T-cell (primary cell): ENCODE data around the gene BMP10. TPM values are rescaled to one million over a fixed set of nuclear protein-coding genes. Genes with fewer than 3 reads are reported as not detected.

Experiments
- ATAC-seq, 4 experiments: fragments of 200-7000 bp in 3 of 4; fragments of 150-1000 bp in 1 of 4; cut with Tn5 transposase; replicated peaks in 1 of 4; 1 replicate in 3 of 4; 2 replicates in 1 of 4; pipeline ENCODE4 v1.10.0; 2021; ENCODE audit warnings: moderate library complexity in 3 of 4, mild to moderate bottlenecking in 2 of 4, moderate number of reproducible peaks in 1 of 4
- CTCF ChIA-PET, 2 donors: fragments of 300-600 bp; sonication (Branson Sonifier 250); formaldehyde crosslinking; loops; one replicate each; lab custom pipeline; 2022; ENCODE audit warnings: antibody characterized with exemption in 2 of 2; lab: Charles Lee
- POLR2A ChIA-PET, 2 donors: fragments of 300-600 bp; sonication (Branson Sonifier 250); formaldehyde crosslinking; loops; one replicate each; lab custom pipeline; 2022; ENCODE audit warnings: antibody characterized with exemption in 2 of 2; lab: Charles Lee
- DNase-seq, 35 experiments: peaks; one replicate each; pipeline versions ENCODE4 v3.0.0 to v3.0.0-alpha.2; 2013 to 2023
- H3K27ac ChIP-seq: one replicate; pipeline ENCODE4 v1.5.1; 2013; ENCODE audit warnings: low read length
- H3K27me3 ChIP-seq, 2 experiments: replicated peaks in 1 of 2; 1 replicate in 1 of 2; 2 replicates in 1 of 2; pipeline versions ENCODE4 v1.6.1 to v1.7.0; 2013; ENCODE audit warnings: low read length in 1 of 2, mixed read lengths in 1 of 2; ENCODE audit not compliant: control insufficient read depth in 2 of 2, insufficient read depth in 2 of 2; ENCODE audit errors: extremely low read depth in 1 of 2
- H3K36me3 ChIP-seq, 2 donors: 1 replicate in 1 of 2; 2 replicates in 1 of 2; pipeline versions ENCODE4 v1.6.1 to v1.7.0; 2013; ENCODE audit warnings: low read length in 1 of 2; ENCODE audit not compliant: control insufficient read depth in 2 of 2, insufficient read depth in 1 of 2; ENCODE audit errors: extremely low read depth in 1 of 2
- H3K4me1 ChIP-seq, 2 experiments: 1 replicate in 1 of 2; 2 replicates in 1 of 2; pipeline versions ENCODE4 v1.6.1 to v1.7.0; 2013; ENCODE audit warnings: low read length in 2 of 2, mixed read lengths in 1 of 2; ENCODE audit not compliant: insufficient read depth in 2 of 2, control insufficient read depth in 1 of 2; ENCODE audit errors: extremely low read depth in 1 of 2
- H3K4me3 ChIP-seq, 2 donors: 1 replicate in 1 of 2; 2 replicates in 1 of 2; pipeline versions ENCODE4 v1.5.1 to v1.7.0; 2013; ENCODE audit warnings: mild to moderate bottlenecking in 2 of 2, low read length in 1 of 2, moderate library complexity in 1 of 2; ENCODE audit not compliant: control insufficient read depth in 1 of 2; ENCODE audit errors: extremely low read depth in 1 of 2
- H3K9me3 ChIP-seq: 2 replicates; pipeline ENCODE4 v1.7.0; 2013
- H3K27ac Mint-ChIP-seq, 2 donors: one replicate each; pipeline ENCODE4 v1.8.0; 2020 to 2021; ENCODE audit warnings: mild to moderate bottlenecking in 2 of 2, mixed read lengths in 2 of 2
- H3K27me3 Mint-ChIP-seq, 2 donors: one replicate each; pipeline ENCODE4 v1.8.0; 2021 to 2022; ENCODE audit warnings: mixed read lengths in 2 of 2
- H3K36me3 Mint-ChIP-seq: one replicate; pipeline ENCODE4 v1.8.0; 2021; ENCODE audit warnings: mixed read lengths
- H3K4me1 Mint-ChIP-seq, 3 donors: one replicate each; pipeline ENCODE4 v1.8.0; 2020 to 2022; ENCODE audit warnings: mixed read lengths in 3 of 3, mild to moderate bottlenecking in 1 of 3
- H3K4me3 Mint-ChIP-seq, 3 donors: one replicate each; pipeline ENCODE4 v1.8.0; 2020 to 2022; ENCODE audit warnings: mild to moderate bottlenecking in 3 of 3, mixed read lengths in 3 of 3, moderate library complexity in 3 of 3
- H3K9me3 Mint-ChIP-seq, 3 donors: one replicate each; pipeline ENCODE4 v1.8.0; 2020 to 2022; ENCODE audit warnings: mixed read lengths in 3 of 3
- WGBS: methylation state at CpG from one replicate; pipeline ENCODE4 v1.1.5; 2013; ENCODE audit warnings: missing lambda C conversion rate; ENCODE audit not compliant: insufficient coverage; 5-methylcytosine and 5-hydroxymethylcytosine counted together
- total RNA-seq, 35 experiments: library from RNA in 6 of 35; stranded (reverse) in 6 of 35; fragments of 120-200 nt in 1 of 35; gene quantifications; one replicate each; pipeline versions ENCODE4 v1.2.1 to v1.2.4 and lab custom pipeline; 2013 to 2026

BMP10 gene
- total RNA-seq, 5 donors from 2014 or later (not counting 1 experiment from before 2014, with no cell fraction given) = not detected

GRCh38 chr2:68913359-68913758 is 42.2 kb upstream of the BMP10 start:
- WGBS = no CpG with 5 or more reads among the region's 3 CpGs
- H3K4me3 Mint-ChIP-seq = no peak overlapping the region
- no peaks in the 10 kb centered on the region for H3K9me3 ChIP-seq
- ChIA-PET POLR2A (interaction anchor here (0.6 to 1.0 kb wide), 2 partner anchors 12 to 447 kb away, joined by 3 read pairs; partner anchors contain the start of gene FBXO48 (in 1 of the 2)), CTCF (interaction anchor here (0.6 to 1.6 kb wide), 5 partner anchors 15 to 450 kb away, joined by 3 read pairs; no protein-coding TSS in a partner anchor)
- no peaks in the 10 kb centered on the region for H3K9me3 Mint-ChIP-seq
- H3K36me3 ChIP-seq = no peaks in the 10 kb centered on the region
- DNase-seq = no peak
- no peaks in the 10 kb centered on the region for H3K36me3 Mint-ChIP-seq
- no peaks in the 10 kb centered on the region for H3K27me3 ChIP-seq
- H3K4me3 ChIP-seq = no peak overlapping the region
- H3K27ac ChIP-seq = no peak overlapping the region
- no peak overlapping the region for H3K27ac Mint-ChIP-seq
- H3K27me3 Mint-ChIP-seq = no peaks in the 10 kb centered on the region
- H3K4me1 ChIP-seq = peaks cover 17 to 49% of the 10 kb centered on the region in 2 experiments
- no peak for ATAC-seq
- H3K4me1 Mint-ChIP-seq = peaks cover 19 to 21% (median 20%) of the 10 kb centered on the region in 3 donors

DNA sequence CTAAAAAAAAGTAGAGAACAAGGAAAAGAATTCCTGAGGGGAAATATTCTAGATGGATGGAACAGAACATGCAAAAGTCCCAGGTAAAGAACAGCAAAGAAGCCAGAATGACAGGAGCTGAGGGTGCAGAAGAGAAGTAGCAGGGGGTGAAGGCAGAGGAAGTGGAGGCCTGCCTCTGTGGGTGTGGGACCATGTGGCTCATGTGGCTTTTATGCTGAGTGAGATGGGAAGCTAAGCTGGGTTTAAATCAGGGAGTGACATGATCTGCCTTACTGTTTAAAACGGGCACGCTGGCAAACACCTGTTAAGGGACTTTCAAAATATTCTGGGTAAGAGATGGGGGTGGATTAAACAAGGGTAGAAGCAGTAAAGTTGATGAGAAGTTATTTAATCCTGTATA is 41.5 kb upstream of the BMP10 start:
- DNase-seq = peak in 27 of 35 experiments; percentile 8 to 60 (median 23)
- no peak overlapping the region for H3K4me3 ChIP-seq
- POLR2A ChIA-PET = interaction anchor here in 1 of 2 donors (1.0 kb wide), 1 partner anchor 446 kb away, joined by 3 read pairs; the partner anchor contains the start of gene FBXO48

DNA sequence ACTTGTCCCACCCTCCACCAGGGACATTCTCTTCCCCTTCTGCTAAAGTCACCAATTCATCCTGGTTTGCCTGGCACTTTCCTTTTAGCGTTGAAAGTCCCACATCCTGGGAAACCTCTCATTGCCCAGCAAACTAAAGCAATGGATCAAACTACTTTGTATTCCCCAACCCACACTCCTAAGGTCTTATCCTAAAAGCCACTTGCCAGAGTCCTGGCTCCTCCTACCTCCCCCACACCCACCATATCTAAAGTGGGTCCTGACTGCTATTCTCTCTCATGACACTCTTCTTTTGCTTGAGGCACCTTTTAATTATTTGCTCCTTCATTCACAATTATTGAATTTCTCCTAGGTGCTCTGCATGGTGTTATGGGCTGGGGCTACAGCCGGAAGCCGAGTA is 40.9 kb upstream of the BMP10 start:
- H3K36me3 Mint-ChIP-seq = no peaks in the 10 kb centered on the region
- CTCF ChIA-PET = interaction anchor here in 1 of 2 donors (0.5 to 1.6 kb wide), 6 partner anchors 160 to 448 kb away, joined by 3 to 4 read pairs (median 3); no protein-coding TSS in a partner anchor
- H3K4me1 Mint-ChIP-seq = peaks cover 30 to 32% (median 31%) of the 10 kb centered on the region in 3 donors
- H3K9me3 Mint-ChIP-seq = no peaks in the 10 kb centered on the region
- Histone ChIP-seq H3K9me3 (no peaks in the 10 kb centered on the region), H3K4me1 (peaks cover 27 to 58% of the 10 kb centered on the region in 2 experiments), H3K36me3 (no peaks in the 10 kb centered on the region), H3K4me3 (no peak overlapping the region), H3K27me3 (no peaks in the 10 kb centered on the region), H3K27ac (no peak overlapping the region)
- no peak overlapping the region for H3K4me3 Mint-ChIP-seq
- H3K27ac Mint-ChIP-seq = no peak overlapping the region
- H3K27me3 Mint-ChIP-seq = no peaks in the 10 kb centered on the region
- no peak for ATAC-seq
- WGBS = 93% methylated on average over 3 of the region's 3 CpGs
- DNase-seq = no peak
- POLR2A ChIA-PET = interaction anchor here in 1 of 2 donors (1.0 kb wide), 1 partner anchor 445 kb away, joined by 3 read pairs; the partner anchor contains the start of gene FBXO48

More for the DNA sequence above, 41.5 kb upstream of the BMP10 start:
- peak in 2 of 4 experiments; percentile 19 to 29 for ATAC-seq
- Histone ChIP-seq H3K27ac (peak overlapping the region; percentile 11), H3K36me3 (no peaks in the 10 kb centered on the region), H3K27me3 (no peaks in the 10 kb centered on the region), H3K4me1 (peaks cover 23 to 55% of the 10 kb centered on the region in 2 experiments), H3K9me3 (no peaks in the 10 kb centered on the region)
- Mint-ChIP-seq H3K4me3 (no peak overlapping the region), H3K27me3 (no peaks in the 10 kb centered on the region), H3K27ac (no peak overlapping the region), H3K36me3 (no peaks in the 10 kb centered on the region), H3K9me3 (no peaks in the 10 kb centered on the region), H3K4me1 (peaks cover 26 to 27% (median 26%) of the 10 kb centered on the region in 3 donors)
- no CpG with 5 or more reads among the region's 2 CpGs for WGBS
- CTCF ChIA-PET = interaction anchor here in 1 of 2 donors (0.5 to 1.6 kb wide), 6 partner anchors 161 to 449 kb away, joined by 3 to 4 read pairs (median 3); no protein-coding TSS in a partner anchor

DNA sequence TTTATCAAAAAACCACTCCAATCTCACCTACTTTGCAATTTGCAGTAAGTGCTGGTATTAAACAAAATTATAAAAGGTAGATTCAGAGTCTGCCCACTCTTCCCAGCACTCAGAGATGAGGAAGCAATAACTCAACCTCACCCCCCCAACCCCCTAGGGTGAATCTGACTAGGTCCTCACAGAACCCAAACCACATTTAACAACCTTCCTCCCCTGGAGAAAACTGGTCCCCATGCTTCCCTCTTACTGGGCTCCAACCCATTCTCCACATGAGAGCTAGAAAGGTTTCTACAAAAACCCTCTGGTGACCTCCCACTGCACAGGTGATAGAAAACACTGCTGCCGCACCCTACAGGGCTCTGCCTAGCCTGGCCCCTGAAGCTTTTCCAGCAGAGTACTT is 40.5 kb upstream of the BMP10 start:
- DNase-seq (no peak), ATAC-seq (no peak)
- H3K27me3 Mint-ChIP-seq = no peaks in the 10 kb centered on the region
- H3K9me3 Mint-ChIP-seq = no peaks in the 10 kb centered on the region
- H3K4me3 Mint-ChIP-seq = no peak overlapping the region
- ChIA-PET POLR2A (interaction anchor here in 1 of 2 donors (0.6 kb wide), 1 partner anchor 35 kb away, joined by 4 read pairs; no protein-coding TSS in a partner anchor), CTCF (interaction anchor here in 1 of 2 donors (1.4 to 1.6 kb wide), 4 partner anchors 160 to 424 kb away, joined by 3 to 4 read pairs (median 3); no protein-coding TSS in a partner anchor)
- H3K27ac Mint-ChIP-seq = no peak overlapping the region
- peak overlapping the region; percentile 16 for H3K27ac ChIP-seq
- no peaks in the 10 kb centered on the region for H3K36me3 Mint-ChIP-seq
- no peaks in the 10 kb centered on the region for H3K27me3 ChIP-seq
- no peak overlapping the region for H3K4me3 ChIP-seq
- WGBS = no CpG with 5 or more reads among the region's 1 CpG
- H3K36me3 ChIP-seq = no peaks in the 10 kb centered on the region
- H3K4me1 ChIP-seq = peaks cover 27 to 58% of the 10 kb centered on the region in 2 experiments
- H3K9me3 ChIP-seq = no peaks in the 10 kb centered on the region
- H3K4me1 Mint-ChIP-seq = peaks cover 30 to 34% (median 33%) of the 10 kb centered on the region in 3 donors

- peak overlapping the region in 1 of 2 donors; percentile 41 for H3K27ac Mint-ChIP-seq
- H3K27ac ChIP-seq = peak overlapping the region; percentile 16
- H3K27me3 Mint-ChIP-seq = no peaks in the 10 kb centered on the region
- no peaks in the 10 kb centered on the region for H3K9me3 ChIP-seq
- ATAC-seq (no peak), DNase-seq (no peak)
- no peaks in the 10 kb centered on the region for H3K36me3 Mint-ChIP-seq
- peaks cover 30 to 39% (median 33%) of the 10 kb centered on the region in 3 donors for H3K4me1 Mint-ChIP-seq
- H3K4me3 ChIP-seq = no peak overlapping the region
- H3K4me3 Mint-ChIP-seq = no peak overlapping the region
- H3K4me1 ChIP-seq = peaks cover 27 to 58% of the 10 kb centered on the region in 2 experiments
- H3K9me3 Mint-ChIP-seq = no peaks in the 10 kb centered on the region
- CTCF ChIA-PET = no interaction called here
- no peaks in the 10 kb centered on the region for H3K36me3 ChIP-seq
- H3K27me3 ChIP-seq = no peaks in the 10 kb centered on the region
- POLR2A ChIA-PET = interaction anchor here in 1 of 2 donors (0.6 kb wide), 1 partner anchor 36 kb away, joined by 4 read pairs; no protein-coding TSS in a partner anchor
- WGBS = 60% methylated on average over 1 of the region's 4 CpGs
Observed at GRCh38 chr2:68911246-68911645, 40.0 kb upstream of the BMP10 start.

GRCh38 chr2:68909793-68910674 is 38.8 kb upstream of the BMP10 start:
- H3K27ac ChIP-seq = no peak overlapping the region
- ChIA-PET POLR2A (no interaction called here), CTCF (interaction anchor here (0.6 to 1.5 kb wide), 4 partner anchors 15 to 201 kb away, joined by 3 to 6 read pairs (median 4); no protein-coding TSS in a partner anchor)
- Mint-ChIP-seq H3K9me3 (no peaks in the 10 kb centered on the region), H3K4me3 (peak overlapping the region in 1 of 3 donors; percentile 12), H3K27me3 (no peaks in the 10 kb centered on the region), H3K36me3 (no peaks in the 10 kb centered on the region), H3K4me1 (peaks cover 33 to 41% (median 36%) of the 10 kb centered on the region in 3 donors), H3K27ac (peak overlapping the region; percentile 84 to 88)
- no peaks in the 10 kb centered on the region for H3K9me3 ChIP-seq
- peaks cover 27 to 57% of the 10 kb centered on the region in 2 experiments for H3K4me1 ChIP-seq
- no CpG with 5 or more reads among the region's 3 CpGs for WGBS
- ATAC-seq = peak in 1 of 4 experiments; percentile 19
- no peak overlapping the region for H3K4me3 ChIP-seq
- no peaks in the 10 kb centered on the region for H3K36me3 ChIP-seq
- no peaks in the 10 kb centered on the region for H3K27me3 ChIP-seq
- peak in 34 of 35 experiments; percentile 12 to 83 (median 56) for DNase-seq
